Measurements from ENCODE around the gene PERM1. TPM values are rescaled to one million over a fixed set of nuclear protein-coding genes. Genes with fewer than 3 reads are reported as not detected.

PERM1 gene
- total and polyA plus RNA-seq, 4 donors: under 0.01 to 0.06 TPM; not detected in 2

- H3K4me1 ChIP-seq (ENCODE audit: control insufficient read depth in 4 of 4, insufficient read depth in 4 of 4, low read length in 3 of 4): peaks cover 0 to 6% (median under 1%) of the 10 kb centered on the region in 4 donors
- no peaks in the 10 kb centered on the region for H3K9me3 ChIP-seq (ENCODE audit: control insufficient read depth in 4 of 4, low read length in 3 of 4)
- DNase-seq (ENCODE audit: low spot score): no peak
- 54% methylated on average over 17 of the region's 17 CpGs for WGBS
- no peaks in the 10 kb centered on the region for H3K36me3 ChIP-seq (ENCODE audit: control insufficient read depth in 4 of 4, insufficient read depth in 3 of 4, low read depth in 1 of 4, low read length in 3 of 4)
- peaks cover 0 to 26% (median 1%) of the 10 kb centered on the region in 4 donors for H3K27me3 ChIP-seq (ENCODE audit: control insufficient read depth in 4 of 4, insufficient read depth in 4 of 4, low read length in 3 of 4)
- H3K4me3 ChIP-seq (ENCODE audit: low read depth in 1 of 3, low read length in 3 of 3): no peak overlapping the region
- no peak overlapping the region for H3K27ac ChIP-seq (ENCODE audit: low read depth in 1 of 2, low read length in 2 of 2)
- TF ChIP-seq RXRA (IDR thresholded peaks at IDR 0.05): no peak
- no peak for TF ChIP-seq REST (IDR thresholded peaks at IDR 0.05)
- no peak for TF ChIP-seq ATF3 (IDR thresholded peaks at IDR 0.05)
- TF ChIP-seq TAF1 (conservative IDR thresholded peaks at IDR 0.05): no peak
- TF ChIP-seq YY1 (IDR thresholded peaks at IDR 0.05): no peak
- TF ChIP-seq ZBTB33 (IDR thresholded peaks at IDR 0.05): no peak
- no peak for TF ChIP-seq NR2F2 (IDR thresholded peaks at IDR 0.05)
- TF ChIP-seq FOXA1 (IDR thresholded peaks at IDR 0.05): no peak
- TF ChIP-seq MAX (IDR thresholded peaks at IDR 0.05): no peak
- no peak for TF ChIP-seq GABPA (IDR thresholded peaks at IDR 0.05 in 1 of 2, conservative IDR thresholded peaks at IDR 0.05 in 1 of 2)
- no peak for TF ChIP-seq HNF4A (conservative IDR thresholded peaks at IDR 0.05)
- TF ChIP-seq JUND (IDR thresholded peaks at IDR 0.05): no peak
- no peak for TF ChIP-seq FOXA2 (IDR thresholded peaks at IDR 0.05)
- no peak for TF ChIP-seq EGR1 (IDR thresholded peaks at IDR 0.05; ENCODE audit: low read depth in 2 of 2)
- no peak overlapping the region for H3K9ac ChIP-seq (ENCODE audit: low read depth in 1 of 2, low read length in 2 of 2)
These were observed 7.1 kb downstream of the PERM1 start for GRCh38 chr1:974687-975328.

DNA sequence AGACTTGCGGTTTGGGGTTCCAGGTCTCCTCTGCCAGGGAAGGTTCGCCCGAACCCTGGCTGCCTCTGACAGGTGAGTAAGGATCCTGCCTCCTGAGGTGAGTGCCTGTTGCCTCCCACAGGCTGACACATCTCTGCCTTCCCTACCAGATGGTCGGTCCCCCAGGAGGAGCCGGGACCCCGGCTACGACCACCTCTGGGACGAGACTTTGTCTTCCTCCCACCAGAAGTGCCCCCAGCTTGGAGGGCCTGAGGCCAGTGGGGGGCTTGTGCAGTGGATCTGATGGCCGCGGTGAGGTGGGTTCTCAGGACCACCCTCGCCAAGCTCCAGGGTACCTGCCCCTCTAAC is 7.6 kb downstream of the PERM1 start:
- no peak for DNase-seq (ENCODE audit: low spot score)
- Histone ChIP-seq H3K4me1 (ENCODE audit: control insufficient read depth in 4 of 4, insufficient read depth in 4 of 4, low read length in 3 of 4) (peaks cover 0 to 6% (median under 1%) of the 10 kb centered on the region in 4 donors), H3K9ac (ENCODE audit: low read depth in 1 of 2, low read length in 2 of 2) (no peak overlapping the region), H3K4me3 (ENCODE audit: low read depth in 1 of 3, low read length in 3 of 3) (no peak overlapping the region), H3K36me3 (ENCODE audit: control insufficient read depth in 4 of 4, insufficient read depth in 3 of 4, low read depth in 1 of 4, low read length in 3 of 4) (no peaks in the 10 kb centered on the region), H3K9me3 (ENCODE audit: control insufficient read depth in 4 of 4, low read length in 3 of 4) (no peaks in the 10 kb centered on the region), H3K27ac (ENCODE audit: low read depth in 1 of 2, low read length in 2 of 2) (no peak overlapping the region), H3K27me3 (ENCODE audit: control insufficient read depth in 4 of 4, insufficient read depth in 4 of 4, low read length in 3 of 4) (peaks cover 0 to 26% (median 2%) of the 10 kb centered on the region in 4 donors)
- 90% methylated on average over 11 of the region's 11 CpGs for WGBS
- TF ChIP-seq HNF4G (IDR thresholded peaks at IDR 0.05): no peak
- TF ChIP-seq, protein P1, sequence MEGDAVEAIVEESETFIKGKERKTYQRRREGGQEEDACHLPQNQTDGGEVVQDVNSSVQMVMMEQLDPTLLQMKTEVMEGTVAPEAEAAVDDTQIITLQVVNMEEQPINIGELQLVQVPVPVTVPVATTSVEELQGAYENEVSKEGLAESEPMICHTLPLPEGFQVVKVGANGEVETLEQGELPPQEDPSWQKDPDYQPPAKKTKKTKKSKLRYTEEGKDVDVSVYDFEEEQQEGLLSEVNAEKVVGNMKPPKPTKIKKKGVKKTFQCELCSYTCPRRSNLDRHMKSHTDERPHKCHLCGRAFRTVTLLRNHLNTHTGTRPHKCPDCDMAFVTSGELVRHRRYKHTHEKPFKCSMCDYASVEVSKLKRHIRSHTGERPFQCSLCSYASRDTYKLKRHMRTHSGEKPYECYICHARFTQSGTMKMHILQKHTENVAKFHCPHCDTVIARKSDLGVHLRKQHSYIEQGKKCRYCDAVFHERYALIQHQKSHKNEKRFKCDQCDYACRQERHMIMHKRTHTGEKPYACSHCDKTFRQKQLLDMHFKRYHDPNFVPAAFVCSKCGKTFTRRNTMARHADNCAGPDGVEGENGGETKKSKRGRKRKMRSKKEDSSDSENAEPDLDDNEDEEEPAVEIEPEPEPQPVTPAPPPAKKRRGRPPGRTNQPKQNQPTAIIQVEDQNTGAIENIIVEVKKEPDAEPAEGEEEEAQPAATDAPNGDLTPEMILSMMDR (IDR thresholded peaks at IDR 0.05; ENCODE audit: low read depth, low read length, missing input control): no peak
- no peak for TF ChIP-seq FOXA1 (IDR thresholded peaks at IDR 0.05)
- no peak for TF ChIP-seq NR2F2 (IDR thresholded peaks at IDR 0.05)
- TF ChIP-seq ATF3 (IDR thresholded peaks at IDR 0.05): no peak
- TF ChIP-seq HNF4A (conservative IDR thresholded peaks at IDR 0.05): no peak
- TF ChIP-seq GABPA (IDR thresholded peaks at IDR 0.05 in 1 of 2, conservative IDR thresholded peaks at IDR 0.05 in 1 of 2): no peak
- no peak for TF ChIP-seq ZBTB33 (IDR thresholded peaks at IDR 0.05)
- no peak for TF ChIP-seq RAD21 (IDR thresholded peaks at IDR 0.05)
- TF ChIP-seq MAX (IDR thresholded peaks at IDR 0.05): no peak
- TF ChIP-seq TAF1 (conservative IDR thresholded peaks at IDR 0.05): no peak
- TF ChIP-seq FOXA2 (IDR thresholded peaks at IDR 0.05): no peak
- no peak for TF ChIP-seq YY1 (IDR thresholded peaks at IDR 0.05)

Data from liver (tissue), 9 donors.